GM23338 (cell line): Measurements from ENCODE around the gene AKNA. TPM values are rescaled to one million over a fixed set of nuclear protein-coding genes. Genes with fewer than 3 reads are reported as not detected.

Experiments
- ATAC-seq: fragments of 200-7000 bp; cut with Tn5 transposase; 3 replicates; pipeline ENCODE4 v1.9.1; 2020
- DNase-seq: peaks from one replicate; pipeline ENCODE4 v3.0.0-alpha.2; 2015; ENCODE audit warnings: low spot score
- H2AFZ ChIP-seq: fragments of 200-600 bp; sonication (generic); 2 replicates; pipeline ENCODE4 v1.8.0; 2016; ENCODE audit warnings: antibody characterized with exemption, mild to moderate bottlenecking, moderate library complexity
- H3F3A ChIP-seq: fragments of 200-600 bp; sonication (generic); replicated peaks from 2 replicates; pipeline ENCODE4 v1.8.0; 2017; ENCODE audit warnings: antibody characterized with exemption, mixed run types, low read depth
- H3K27ac ChIP-seq: fragments of 200-600 bp; sonication (generic); 2 replicates; pipeline ENCODE4 v1.6.1; 2016; ENCODE audit warnings: low read depth
- H3K27me3 ChIP-seq: fragments of 200-600 bp; sonication (generic); 2 replicates; pipeline ENCODE4 v1.8.0; 2016; ENCODE audit warnings: mild to moderate bottlenecking, mixed run types, moderate library complexity; ENCODE audit not compliant: insufficient read depth
- H3K36me3 ChIP-seq: fragments of 200-600 bp; sonication (generic); 2 replicates; pipeline ENCODE4 v1.8.0; 2016; ENCODE audit warnings: mild to moderate bottlenecking; ENCODE audit not compliant: insufficient read depth
- H3K4me1 ChIP-seq: fragments of 200-600 bp; sonication (generic); 2 replicates; pipeline ENCODE4 v1.8.0; 2016; ENCODE audit warnings: mild to moderate bottlenecking, moderate library complexity; ENCODE audit not compliant: insufficient read depth
- H3K4me2 ChIP-seq: fragments of 200-600 bp; sonication (generic); 2 replicates; pipeline ENCODE4 v1.7.1; 2017; ENCODE audit warnings: mixed run types
- H3K4me3 ChIP-seq: fragments of 200-600 bp; sonication (generic); 2 replicates; pipeline ENCODE4 v1.6.1; 2016; ENCODE audit warnings: mixed run types
- H3K79me2 ChIP-seq: fragments of 200-600 bp; sonication (generic); replicated peaks from 2 replicates; pipeline ENCODE4 v1.8.0; 2017; ENCODE audit warnings: mild to moderate bottlenecking; ENCODE audit not compliant: insufficient read depth
- H3K9me2 ChIP-seq: fragments of 200-600 bp; sonication (generic); 2 replicates; pipeline ENCODE4 v1.8.0; 2017; ENCODE audit not compliant: insufficient read depth
- H4K20me1 ChIP-seq: fragments of 200-600 bp; sonication (generic); replicated peaks from 2 replicates; pipeline ENCODE4 v1.8.0; 2017; ENCODE audit warnings: mild to moderate bottlenecking; ENCODE audit not compliant: insufficient read depth
- H3K27ac Mint-ChIP-seq: 2 replicates; pipeline ENCODE4 v1.8.0; 2020; ENCODE audit warnings: inconsistent platforms, mild to moderate bottlenecking, moderate library complexity, mixed read lengths
- H3K27me3 Mint-ChIP-seq: 3 replicates; pipeline ENCODE4 v1.8.0; 2022; ENCODE audit warnings: low read depth, mild to moderate bottlenecking, moderate library complexity, mixed read lengths, inconsistent platforms; ENCODE audit not compliant: insufficient read depth, poor library complexity
- H3K36me3 Mint-ChIP-seq: 3 replicates; pipeline ENCODE4 v1.8.0; 2021; ENCODE audit warnings: low read depth, mild to moderate bottlenecking, inconsistent platforms, moderate library complexity, mixed read lengths
- H3K4me1 Mint-ChIP-seq: 3 replicates; pipeline ENCODE4 v1.8.0; 2020; ENCODE audit warnings: mild to moderate bottlenecking, inconsistent platforms, mixed read lengths
- H3K4me3 Mint-ChIP-seq: 3 replicates; pipeline ENCODE4 v1.8.0; 2021; ENCODE audit warnings: moderate library complexity, mild to moderate bottlenecking, inconsistent platforms, mixed read lengths
- H3K9me3 Mint-ChIP-seq: 3 replicates; pipeline ENCODE4 v1.8.0; 2020; ENCODE audit warnings: moderate library complexity, mild to moderate bottlenecking, inconsistent platforms, mixed read lengths
- CREB1 ChIP-seq: fragments of 250-450 bp; sonication (Bioruptor Pico); IDR thresholded peaks from 2 replicates; pipeline ENCODE4 v1.5.0; 2020; ENCODE audit warnings: low read depth, mild to moderate bottlenecking, moderate library complexity
- CTCF ChIP-seq, 2 experiments: fragments of 200-600 bp in 1 of 2; sonication (generic) in 1 of 2; conservative IDR thresholded peaks; 2 replicates each; pipeline versions ENCODE4 v1.5.1 to v1.6.1; 2016 to 2017; ENCODE audit warnings: antibody characterized with exemption in 2 of 2, low read depth in 2 of 2, mild to moderate bottlenecking in 2 of 2, moderate library complexity in 1 of 2
- ETS1 ChIP-seq: IDR thresholded peaks from 2 replicates; pipeline ENCODE4 v1.6.1; 2016; ENCODE audit warnings: antibody characterized with exemption
- EZH2 ChIP-seq: fragments of 200-600 bp; sonication (generic); IDR thresholded peaks from one replicate; pipeline ENCODE4 v1.8.0; 2017; ENCODE audit warnings: antibody characterized with exemption, mild to moderate bottlenecking, low read depth; ENCODE audit not compliant: unreplicated experiment
- EZH2phosphoT487 ChIP-seq: fragments of 200-600 bp; sonication (generic); IDR thresholded peaks from one replicate; pipeline ENCODE4 v1.8.1; 2018; ENCODE audit warnings: antibody characterized with exemption; ENCODE audit not compliant: unreplicated experiment
- JUNB ChIP-seq: IDR thresholded peaks from one replicate; pipeline ENCODE4 v1.6.1; 2016; ENCODE audit warnings: antibody characterized with exemption; ENCODE audit not compliant: unreplicated experiment
- NANOG ChIP-seq: IDR thresholded peaks from 2 replicates; pipeline ENCODE4 v1.6.1; 2016; ENCODE audit warnings: antibody characterized with exemption, borderline replicate concordance
- POLR2AphosphoS5 ChIP-seq: IDR thresholded peaks from 2 replicates; pipeline ENCODE4 v1.6.1; 2016; ENCODE audit warnings: antibody characterized with exemption, low read depth
- REST ChIP-seq: IDR thresholded peaks from one replicate; pipeline ENCODE4 v1.6.1; 2018; ENCODE audit warnings: antibody characterized with exemption; ENCODE audit not compliant: unreplicated experiment
- STAT1 ChIP-seq: IDR thresholded peaks from one replicate; pipeline ENCODE4 v1.6.1; 2016; ENCODE audit warnings: antibody characterized with exemption; ENCODE audit not compliant: unreplicated experiment
- ZNF114 ChIP-seq: fragments of 250-450 bp; sonication (Bioruptor Pico); IDR thresholded peaks from 2 replicates; pipeline ENCODE4 v1.5.0; 2020; ENCODE audit warnings: mild to moderate bottlenecking, moderate library complexity
- ZNF331 ChIP-seq: fragments of 250-450 bp; sonication (Bioruptor Pico); IDR thresholded peaks from 2 replicates; pipeline ENCODE4 v1.5.0; 2020; ENCODE audit warnings: low read depth, mild to moderate bottlenecking, moderate library complexity
- ZNF462 ChIP-seq: fragments of 250-450 bp; sonication (Bioruptor Pico); IDR thresholded peaks from 2 replicates; pipeline ENCODE4 v1.5.0; 2020; ENCODE audit warnings: mild to moderate bottlenecking, moderate library complexity
- polyA plus RNA-seq: library from polyadenylated mRNA; unstranded; fragments of >200 nt; fragmentation: Nextera tagmentation; extraction: Ambion mirVana; gene quantifications from 2 replicates; pipeline ENCODE4 v1.2.1, GENCODE V29; 2016
- total RNA-seq: library from RNA; depleted of rRNA; stranded (reverse); fragments of >200 nt; shearing (Covaris generic); gene quantifications from 2 replicates; pipeline ENCODE4 v1.2.3, GENCODE V29; 2014

Gene AKNA
- total and polyA plus RNA-seq, 2 experiments from 2014 or later: 9.0 to 28.1 TPM

- Histone ChIP-seq H3K4me3 (no peak overlapping the region), H3F3A (no peaks in the 10 kb centered on the region), H3K27me3 (no peaks in the 10 kb centered on the region), H3K4me1 (no peaks in the 10 kb centered on the region), H3K9me2 (no peaks in the 10 kb centered on the region), H3K36me3 (no peaks in the 10 kb centered on the region), H2AFZ (no peak overlapping the region), H3K4me2 (no peak overlapping the region), H3K79me2 (no peaks in the 10 kb centered on the region), H3K27ac (no peak overlapping the region), H4K20me1 (no peaks in the 10 kb centered on the region)
- ATAC-seq (no peak), DNase-seq (no peak)
- H3K27ac Mint-ChIP-seq: no peak overlapping the region
- no peak for TF ChIP-seq ZNF331 (CRISPR knock-in tag)
- TF ChIP-seq STAT1: no peak
- TF ChIP-seq CREB1 (CRISPR knock-in tag): no peak
- TF ChIP-seq NANOG: no peak
- TF ChIP-seq REST: no peak
- TF ChIP-seq ZNF114 (CRISPR knock-in tag): no peak
- TF ChIP-seq ETS1: no peak
- no peak for TF ChIP-seq EZH2
- no peak for TF ChIP-seq EZH2phosphoT487
- TF ChIP-seq CTCF (conservative IDR thresholded peaks at IDR 0.05; ENCODE audit: low read depth in 2 of 2): no peak
- TF ChIP-seq POLR2AphosphoS5: no peak
- no peak for TF ChIP-seq JUNB
- TF ChIP-seq ZNF462: no peak
- H3K27me3 Mint-ChIP-seq: peaks cover 5% of the 10 kb centered on the region
- H3K36me3 Mint-ChIP-seq: no peaks in the 10 kb centered on the region; the same call in 2 of the 3 replicates
- no peak overlapping the region for H3K4me3 Mint-ChIP-seq
- H3K9me3 Mint-ChIP-seq: no peaks in the 10 kb centered on the region
- peaks cover 11% of the 10 kb centered on the region for H3K4me1 Mint-ChIP-seq
These were observed 32.0 kb upstream of the AKNA start for GRCh38 chr9:114419796-114420195.
